PC-3 (cell line): Measurements from ENCODE around the gene TARP. TPM values are rescaled to one million over a fixed set of nuclear protein-coding genes. Genes with fewer than 3 reads are reported as not detected.

Source experiments
- total RNA-seq: library from RNA; depleted of rRNA; stranded (reverse); fragments of >200 nt; gene quantifications from 2 replicates; pipeline ENCODE4 v1.2.3, GENCODE V29; 2014; rRNA removed

Gene TARP

Other genes with a start within 250 kb of the TARP start
- gene STARD3NL, start 95.4 kb downstream of the TARP start, total RNA-seq, result 32.7 and 37.4 TPM in 2 replicates